IMR-90 (cell line): ENCODE measurements around the gene ABCB6. TPM values are rescaled to one million over a fixed set of nuclear protein-coding genes. Genes with fewer than 3 reads are reported as not detected.

ENCODE experiments used
- ATAC-seq: fragments of 200-7000 bp; cut with Tn5 transposase; 2 replicates; pipeline ENCODE4 v1.9.1; 2020; ENCODE audit warnings: low read depth, mild to moderate bottlenecking, moderate library complexity
- BruUV-seq: library from RNA; stranded (reverse); fragments of 400-500 nt; replicated peaks from 2 replicates; lab custom pipeline; 2021; lab: Mats Ljungman, UMichigan
- CTCF ChIA-PET: fragments of 300-600 bp; formaldehyde crosslinking; extraction: SDS; loops from one replicate; lab custom pipeline; 2021; ENCODE audit warnings: antibody characterized with exemption; lab: Yijun Ruan, JAX
- POLR2A ChIA-PET: fragments of 300-600 bp; sonication (Branson Sonifier 250); formaldehyde crosslinking; loops from one replicate; lab custom pipeline; 2022; ENCODE audit warnings: antibody characterized with exemption; ENCODE audit not compliant: unreplicated experiment; lab: Charles Lee
- DNase-seq: peaks from one replicate; pipeline ENCODE4 v3.0.0; 2013
- H2AFZ ChIP-seq: replicated peaks from 2 replicates; pipeline ENCODE3; 2013; ENCODE audit warnings: low read length, mild to moderate bottlenecking; ENCODE audit not compliant: poor library complexity
- H2AK5ac ChIP-seq: 2 replicates; pipeline ENCODE4 v1.6.1; 2013; ENCODE audit warnings: low read depth, low read length, inconsistent platforms
- H2AK9ac ChIP-seq: replicated peaks from 2 replicates; pipeline ENCODE3; 2013; ENCODE audit warnings: mild to moderate bottlenecking, low read depth, low read length, moderate library complexity; ENCODE audit not compliant: poor library complexity
- H2BK120ac ChIP-seq: 2 replicates; pipeline ENCODE4 v1.6.1; 2013; ENCODE audit warnings: low read depth, low read length, inconsistent platforms
- H2BK15ac ChIP-seq: 3 replicates; pipeline ENCODE4 v1.6.1; 2013; ENCODE audit warnings: low read depth, low read length, inconsistent platforms
- H2BK20ac ChIP-seq: 2 replicates; pipeline ENCODE4 v1.6.1; 2013; ENCODE audit warnings: low read depth, mild to moderate bottlenecking, inconsistent platforms, low read length, moderate library complexity
- H2BK5ac ChIP-seq: 2 replicates; pipeline ENCODE4 v1.6.1; 2013; ENCODE audit warnings: mild to moderate bottlenecking, low read depth, low read length, inconsistent platforms; ENCODE audit not compliant: poor library complexity, severe bottlenecking
- H3K14ac ChIP-seq: replicated peaks from 2 replicates; pipeline ENCODE4 v1.6.1; 2013; ENCODE audit warnings: low read depth, low read length, inconsistent platforms
- H3K18ac ChIP-seq: 2 replicates; pipeline ENCODE4 v1.6.1; 2013; ENCODE audit warnings: low read depth, low read length, control low read depth
- H3K23ac ChIP-seq: 2 replicates; pipeline ENCODE4 v1.6.1; 2013; ENCODE audit warnings: low read depth, low read length, inconsistent platforms
- H3K27ac ChIP-seq: 2 replicates; pipeline ENCODE4 v1.5.1; 2013; ENCODE audit warnings: mild to moderate bottlenecking, control low read depth, low read length; ENCODE audit not compliant: insufficient read depth
- H3K27me3 ChIP-seq: 2 replicates; pipeline ENCODE4 v1.6.1; 2013; ENCODE audit warnings: low read length; ENCODE audit not compliant: control insufficient read depth, insufficient read depth
- H3K36me3 ChIP-seq: 2 replicates; pipeline ENCODE4 v1.6.1; 2013; ENCODE audit warnings: low read length, mixed read lengths; ENCODE audit not compliant: control insufficient read depth, insufficient read depth
- H3K4ac ChIP-seq: 2 replicates; pipeline ENCODE4 v1.6.1; 2013; ENCODE audit warnings: low read depth, low read length, inconsistent platforms
- H3K4me1 ChIP-seq: 2 replicates; pipeline ENCODE4 v1.6.1; 2013; ENCODE audit warnings: low read length, mixed read lengths; ENCODE audit not compliant: control insufficient read depth, insufficient read depth
- H3K4me2 ChIP-seq: 2 replicates; pipeline ENCODE4 v1.6.1; 2013; ENCODE audit warnings: low read depth, mild to moderate bottlenecking, control low read depth, low read length, moderate library complexity
- H3K4me3 ChIP-seq: 2 replicates; pipeline ENCODE4 v1.5.1; 2013; ENCODE audit warnings: low read depth, mild to moderate bottlenecking, control low read depth, low read length, moderate library complexity; ENCODE audit not compliant: insufficient read depth
- H3K56ac ChIP-seq: 2 replicates; pipeline ENCODE4 v1.6.1; 2013; ENCODE audit warnings: low read length, inconsistent platforms; ENCODE audit not compliant: insufficient read depth; ENCODE audit errors: extremely low read depth
- H3K79me1 ChIP-seq, 2 experiments: 2 replicates each; pipeline ENCODE4 v1.6.1; 2013; ENCODE audit warnings: low read length in 2 of 2, inconsistent platforms in 1 of 2, low read depth in 1 of 2
- H3K9ac ChIP-seq: 2 replicates; pipeline ENCODE4 v1.6.1; 2013; ENCODE audit warnings: low read depth, low read length, control low read depth
- H3K9me1 ChIP-seq: 2 replicates; pipeline ENCODE4 v1.6.1; 2013; ENCODE audit warnings: low read length, inconsistent platforms; ENCODE audit not compliant: insufficient read depth
- H3K9me3 ChIP-seq: 2 replicates; pipeline ENCODE4 v1.6.1; 2013; ENCODE audit warnings: low read length; ENCODE audit not compliant: control insufficient read depth, insufficient read depth
- H4K20me1 ChIP-seq: 2 replicates; pipeline ENCODE4 v1.6.1; 2013; ENCODE audit warnings: low read length, inconsistent platforms; ENCODE audit not compliant: insufficient read depth
- H4K5ac ChIP-seq: 2 replicates; pipeline ENCODE4 v1.6.1; 2013; ENCODE audit warnings: mild to moderate bottlenecking, low read depth, low read length, control low read depth
- H4K8ac ChIP-seq, 2 experiments: 2 replicates each; pipeline ENCODE4 v1.6.1; 2013; ENCODE audit warnings: low read depth in 2 of 2, low read length in 2 of 2, control low read depth in 1 of 2, inconsistent platforms in 1 of 2
- H4K91ac ChIP-seq: 2 replicates; pipeline ENCODE4 v1.6.1; 2013; ENCODE audit warnings: low read depth, low read length, inconsistent platforms; ENCODE audit not compliant: insufficient read depth
- BHLHE40 ChIP-seq: fragments of 150-350 bp; IDR thresholded peaks from 2 replicates; pipeline ENCODE4 v1.6.1; 2016; ENCODE audit warnings: mild to moderate bottlenecking, low read depth, low read length
- MAZ ChIP-seq: IDR thresholded peaks from 2 replicates; pipeline ENCODE4 v1.6.1; 2012; ENCODE audit warnings: low read depth, mild to moderate bottlenecking, low read length, improper control_type of control experiment, moderate library complexity, borderline replicate concordance
- MXI1 ChIP-seq: IDR thresholded peaks from 2 replicates; pipeline ENCODE4 v1.6.1; 2012; ENCODE audit warnings: low read depth, mild to moderate bottlenecking, low read length, moderate library complexity, borderline replicate concordance
- NFE2L2 ChIP-seq: fragments of 150-350 bp; IDR thresholded peaks from 2 replicates; pipeline ENCODE4 v1.6.1; 2016; ENCODE audit warnings: low read depth, mild to moderate bottlenecking, low read length
- POLR2A ChIP-seq: IDR thresholded peaks from 2 replicates; pipeline ENCODE4 v1.6.1; 2012; ENCODE audit warnings: mild to moderate bottlenecking, low read depth, low read length
- RAD21 ChIP-seq: IDR thresholded peaks from 2 replicates; pipeline ENCODE4 v1.6.1; 2012; ENCODE audit warnings: low read length, improper control_type of control experiment
- RFX5 ChIP-seq: IDR thresholded peaks from 2 replicates; pipeline ENCODE4 v1.8.0; 2012; ENCODE audit warnings: low read depth, mild to moderate bottlenecking, low read length, moderate library complexity
- WGBS, 2 experiments: methylation state at CpG; one replicate each; pipeline versions ENCODE4 v1.1.5 to v1.1.7; 2013; ENCODE audit warnings: missing lambda C conversion rate in 2 of 2; ENCODE audit not compliant: insufficient read length in 1 of 2; ENCODE audit errors: extremely low coverage in 2 of 2; 5-methylcytosine and 5-hydroxymethylcytosine counted together
- dilution Hi-C: fragments of 300-500 bp; cut with HindIII; formaldehyde crosslinking; loops from one replicate; pipeline ENCODE4 v1.14.3; 2018; ENCODE audit warnings: low sequenced_read_pairs; ENCODE audit not compliant: unreplicated experiment
- in situ Hi-C: fragments of 300-500 bp; cut with MboI; formaldehyde crosslinking; loops from 3 replicates; pipeline ENCODE4 v1.14.3; 2019; ENCODE audit warnings: low sequenced_read_pairs, inconsistent platforms, mixed read lengths
- intact Hi-C: fragments of 100-400 bp; cut with micrococcal nuclease; formaldehyde crosslinking; loops from 2 replicates; pipeline ENCODE4 v1.10.0; 2022
- polyA plus RNA-seq, 3 experiments: library from polyadenylated mRNA; depleted of rRNA; stranded (reverse); fragments of >200 nt; gene quantifications; 2 replicates each; pipeline ENCODE4 v1.2.3, GENCODE V29; 2012; ENCODE audit warnings: low replicate concordance in 1 of 3
- total RNA-seq: library from RNA; depleted of rRNA; stranded (reverse); fragments of >200 nt; gene quantifications from 2 replicates; pipeline ENCODE4 v1.2.3, GENCODE V29; 2012
- TF ChIP-seq, protein P1 (sequence below): conservative IDR thresholded peaks from 2 replicates; pipeline ENCODE4 v1.5.1; 2012; ENCODE audit warnings: mild to moderate bottlenecking, low read depth, low read length, improper control_type of control experiment

ABCB6 gene
- total and polyA plus RNA-seq, 2 of the 4 experiments (the other 2 are of a cell fraction): 12.5 to 24.7 TPM

DNA sequence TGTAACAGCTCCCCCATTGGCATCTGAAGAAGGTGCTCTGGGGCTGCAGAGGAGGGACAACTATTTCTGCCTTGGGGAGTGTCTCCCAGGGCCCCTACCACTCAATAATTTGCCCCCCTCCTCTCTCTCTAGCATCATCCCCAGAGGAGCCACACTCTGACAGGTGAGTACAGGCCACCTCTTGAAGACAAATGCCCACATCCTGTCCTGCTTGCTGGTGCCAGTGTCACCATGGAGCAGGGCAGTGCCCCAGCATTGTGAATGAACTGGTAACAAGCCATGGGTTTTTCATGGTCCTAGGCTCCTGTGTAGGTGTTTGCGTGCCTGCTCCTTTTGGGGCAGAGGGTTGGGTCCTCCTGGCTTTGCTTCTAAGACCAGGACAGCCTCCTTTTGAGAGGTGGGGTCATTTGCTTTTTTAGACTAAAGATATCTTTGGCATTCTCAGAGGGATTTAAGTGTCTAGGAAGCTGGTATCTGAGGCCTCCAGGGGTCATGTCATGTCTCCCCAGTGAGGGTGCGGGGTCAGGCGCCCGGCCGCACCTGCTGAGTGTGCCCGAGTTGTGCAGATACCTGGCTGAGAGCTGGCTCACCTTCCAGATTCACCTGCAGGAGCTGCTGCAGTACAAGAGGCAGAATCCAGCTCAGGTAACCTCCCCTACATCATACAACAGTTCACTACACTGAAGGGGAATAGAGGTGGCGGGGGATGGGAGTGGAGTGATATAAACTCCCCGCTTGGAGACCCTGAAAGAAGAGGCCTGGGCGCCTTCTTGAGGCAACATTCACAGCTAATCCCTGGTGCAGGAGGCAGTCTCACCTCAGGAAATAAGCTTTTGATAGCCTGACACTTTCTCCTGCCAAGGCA lies 38.9 kb downstream of the ABCB6 start:
- ChIA-PET POLR2A (no interaction called here), CTCF (no interaction called here)
- intact Hi-C loops (loop anchor here (5.0 kb wide), 2 partner anchors 97 to 207 kb away; partner anchors contain the start of genes DNAJB2 and DNPEP), dilution Hi-C loops (no loop called here), in situ Hi-C loops (no loop called here)
- H4K5ac ChIP-seq: no peak overlapping the region
- no peak overlapping the region for H2BK20ac ChIP-seq
- no peak overlapping the region for H2BK5ac ChIP-seq
- H2AK9ac ChIP-seq: peak overlapping the region; percentile 21
- H2AFZ ChIP-seq: no peak overlapping the region
- no peak for ATAC-seq
- H3K27ac ChIP-seq: no peak overlapping the region
- 0 out of 2 replicates have a peak, but pooled peaks cover 6% of the 10 kb centered on the region for H3K4me1 ChIP-seq
- H4K8ac ChIP-seq: no peak overlapping the region
- H3K27me3 ChIP-seq: no peaks in the 10 kb centered on the region
- H2BK15ac ChIP-seq: no peak overlapping the region
- no peak overlapping the region for H3K4me3 ChIP-seq
- H2BK120ac ChIP-seq: no peak overlapping the region
- no peak for DNase-seq
- no peak overlapping the region for H4K91ac ChIP-seq
- BruUV-seq: no TSS peak
- peaks cover 28 to 46% of the 10 kb centered on the region in 2 experiments for H3K79me1 ChIP-seq
- H3K4ac ChIP-seq: no peak overlapping the region
- no peaks in the 10 kb centered on the region for H3K9me3 ChIP-seq
- H3K18ac ChIP-seq: no peak overlapping the region
- H3K9ac ChIP-seq: no peak overlapping the region; the same call in 1 of the 2 replicates
- H4K20me1 ChIP-seq: peaks cover 14% of the 10 kb centered on the region; the same call in 1 of the 2 replicates
- TF ChIP-seq RAD21: no peak
- TF ChIP-seq, protein P1, sequence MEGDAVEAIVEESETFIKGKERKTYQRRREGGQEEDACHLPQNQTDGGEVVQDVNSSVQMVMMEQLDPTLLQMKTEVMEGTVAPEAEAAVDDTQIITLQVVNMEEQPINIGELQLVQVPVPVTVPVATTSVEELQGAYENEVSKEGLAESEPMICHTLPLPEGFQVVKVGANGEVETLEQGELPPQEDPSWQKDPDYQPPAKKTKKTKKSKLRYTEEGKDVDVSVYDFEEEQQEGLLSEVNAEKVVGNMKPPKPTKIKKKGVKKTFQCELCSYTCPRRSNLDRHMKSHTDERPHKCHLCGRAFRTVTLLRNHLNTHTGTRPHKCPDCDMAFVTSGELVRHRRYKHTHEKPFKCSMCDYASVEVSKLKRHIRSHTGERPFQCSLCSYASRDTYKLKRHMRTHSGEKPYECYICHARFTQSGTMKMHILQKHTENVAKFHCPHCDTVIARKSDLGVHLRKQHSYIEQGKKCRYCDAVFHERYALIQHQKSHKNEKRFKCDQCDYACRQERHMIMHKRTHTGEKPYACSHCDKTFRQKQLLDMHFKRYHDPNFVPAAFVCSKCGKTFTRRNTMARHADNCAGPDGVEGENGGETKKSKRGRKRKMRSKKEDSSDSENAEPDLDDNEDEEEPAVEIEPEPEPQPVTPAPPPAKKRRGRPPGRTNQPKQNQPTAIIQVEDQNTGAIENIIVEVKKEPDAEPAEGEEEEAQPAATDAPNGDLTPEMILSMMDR: no peak
- TF ChIP-seq RFX5: no peak
- no peak for TF ChIP-seq BHLHE40
- TF ChIP-seq NFE2L2: no peak
- TF ChIP-seq MAZ: no peak
- no peak for TF ChIP-seq MXI1
- no peak for TF ChIP-seq POLR2A
- H3K56ac ChIP-seq: no peak overlapping the region
- H3K9me1 ChIP-seq: 0 out of 2 replicates have a peak, but pooled peaks cover 2% of the 10 kb centered on the region
- no peak overlapping the region for H3K23ac ChIP-seq
- no peak overlapping the region for H3K14ac ChIP-seq
- WGBS, 2 experiments: 100% methylated on average over 5 of the region's 9 CpGs; no CpG with 5 or more reads in 1 of the 2 experiments
- no peak overlapping the region for H3K4me2 ChIP-seq
- no peak overlapping the region for H2AK5ac ChIP-seq
- peaks cover 45% of the 10 kb centered on the region for H3K36me3 ChIP-seq
